HepG2 (cell line): ENCODE results near the gene PGM2. TPM values are rescaled to one million over a fixed set of nuclear protein-coding genes. Genes with fewer than 3 reads are reported as not detected.

Experiments
- ELF4 ChIP-seq: sonication (generic); formaldehyde crosslinking; IDR thresholded peaks from 2 replicates; pipeline ENCODE4 v1.5.0; 2020; ENCODE audit warnings: missing genetic modification reagents, mild to moderate bottlenecking, moderate library complexity, borderline replicate concordance
- HOXA3 ChIP-seq: sonication (generic); formaldehyde crosslinking; IDR thresholded peaks from 2 replicates; pipeline ENCODE4 v1.5.0; 2020; ENCODE audit warnings: missing genetic modification reagents
- KDM4B ChIP-seq: sonication (generic); formaldehyde crosslinking; IDR thresholded peaks from 2 replicates; pipeline ENCODE4 v1.4.0; 2020; ENCODE audit warnings: missing genetic modification reagents
- PHF21A ChIP-seq: sonication (generic); formaldehyde crosslinking; IDR thresholded peaks from 2 replicates; pipeline ENCODE4 v1.5.0; 2020; ENCODE audit warnings: mild to moderate bottlenecking, missing genetic modification reagents
- ZKSCAN5 ChIP-seq: sonication (generic); formaldehyde crosslinking; IDR thresholded peaks from 2 replicates; pipeline ENCODE4 v1.5.1; 2020; ENCODE audit warnings: mild to moderate bottlenecking, missing genetic modification reagents
- ZNF513 ChIP-seq: sonication (generic); formaldehyde crosslinking; conservative IDR thresholded peaks from 2 replicates; pipeline ENCODE4 v1.5.0; 2020; ENCODE audit warnings: missing genetic modification reagents
- ZNF550 ChIP-seq: sonication (generic); formaldehyde crosslinking; IDR thresholded peaks from 2 replicates; pipeline ENCODE4 v1.4.0; 2020; ENCODE audit warnings: mild to moderate bottlenecking, missing genetic modification reagents, borderline replicate concordance
- ZSCAN22 ChIP-seq: sonication (generic); formaldehyde crosslinking; IDR thresholded peaks from 2 replicates; pipeline ENCODE4 v1.4.0; 2020; ENCODE audit warnings: mild to moderate bottlenecking, missing genetic modification reagents
- polyA plus RNA-seq, 8 experiments: library from polyadenylated mRNA; depleted of rRNA in 3 of 8; stranded (reverse) in 7 of 8; unstranded in 1 of 8; fragments of >200 nt; fragmentation: Illumina TruSeq in 4 of 8; extraction: Trizol in 4 of 8; gene quantifications; 2 replicates each; pipeline versions ENCODE4 v1.2.1 to v1.2.3, GENCODE V29; 2011 to 2016; ENCODE audit warnings: low read depth in 4 of 8, missing spikeins in 1 of 8, mixed read lengths in 1 of 8; ENCODE audit not compliant: insufficient read depth in 1 of 8
- total RNA-seq, 5 experiments: library from RNA; depleted of rRNA; stranded (reverse); fragments of >200 nt; fragmentation: Illumina TruSeq; extraction: Trizol; gene quantifications; 2 replicates each; pipeline ENCODE4 v1.2.3, GENCODE V29; 2016; ENCODE audit warnings: low read depth in 1 of 5
- TF ChIP-seq, protein P1 (sequence below): sonication (generic); formaldehyde crosslinking; IDR thresholded peaks from 2 replicates; pipeline ENCODE4 v1.4.0; 2020; ENCODE audit warnings: missing genetic modification reagents
- TF ChIP-seq, protein P2 (sequence below): sonication (generic); formaldehyde crosslinking; IDR thresholded peaks from 2 replicates; pipeline ENCODE4 v1.4.0; 2020; ENCODE audit warnings: mild to moderate bottlenecking, low read depth, missing genetic modification reagents
- TF ChIP-seq, protein P3 (sequence below), 2 experiments: fragments of 450-650 bp in 1 of 2; sonication (generic) in 1 of 2; formaldehyde crosslinking in 1 of 2; IDR thresholded peaks; 2 replicates each; pipeline versions ENCODE4 v1.6.1 to v1.8.0; 2016 to 2022; ENCODE audit warnings: antibody characterized with exemption in 1 of 2, mild to moderate bottlenecking in 1 of 2, missing genetic modification reagents in 1 of 2

Gene PGM2
- total and polyA plus RNA-seq, 2 of the 13 experiments (the other 11 are each of a cell fraction or from before 2014, with no cell fraction given) = 14.6 to 36.9 TPM

DNA sequence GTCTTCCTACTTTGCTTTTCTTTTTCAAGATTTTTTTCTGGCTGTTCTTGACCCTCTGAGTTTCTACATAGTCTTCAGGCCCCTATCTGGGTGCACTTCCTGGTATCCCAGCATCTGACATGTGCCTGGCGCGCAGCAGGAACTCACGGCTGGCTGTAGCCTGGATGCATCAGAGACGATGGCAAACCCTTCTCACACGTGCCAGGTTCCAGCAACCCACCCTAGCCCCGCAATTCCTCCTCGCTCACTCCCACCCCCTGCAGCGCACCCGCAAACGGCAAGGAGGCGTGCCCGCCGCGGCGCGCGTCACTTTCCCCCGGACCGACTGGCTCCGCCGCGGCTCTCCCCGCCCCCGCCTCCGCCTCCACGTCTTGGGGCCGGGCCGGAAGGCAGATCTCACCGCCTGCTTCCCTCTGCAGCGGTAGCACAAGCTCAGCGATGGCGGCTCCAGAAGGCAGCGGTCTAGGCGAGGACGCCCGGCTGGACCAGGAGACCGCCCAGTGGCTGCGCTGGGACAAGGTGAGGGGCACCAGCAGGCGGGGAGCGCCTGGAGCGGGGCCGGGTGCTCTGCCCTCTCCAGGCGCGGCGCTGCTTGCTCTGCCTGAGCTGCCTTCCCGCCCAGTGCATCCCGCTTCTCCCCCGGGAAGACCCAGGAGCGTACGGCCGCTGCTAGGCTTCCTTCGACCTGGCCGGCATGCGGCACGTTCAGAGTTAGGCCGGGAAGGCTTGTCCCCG, at the start of gene PGM2 (continued):
- TF ChIP-seq, protein P1, sequence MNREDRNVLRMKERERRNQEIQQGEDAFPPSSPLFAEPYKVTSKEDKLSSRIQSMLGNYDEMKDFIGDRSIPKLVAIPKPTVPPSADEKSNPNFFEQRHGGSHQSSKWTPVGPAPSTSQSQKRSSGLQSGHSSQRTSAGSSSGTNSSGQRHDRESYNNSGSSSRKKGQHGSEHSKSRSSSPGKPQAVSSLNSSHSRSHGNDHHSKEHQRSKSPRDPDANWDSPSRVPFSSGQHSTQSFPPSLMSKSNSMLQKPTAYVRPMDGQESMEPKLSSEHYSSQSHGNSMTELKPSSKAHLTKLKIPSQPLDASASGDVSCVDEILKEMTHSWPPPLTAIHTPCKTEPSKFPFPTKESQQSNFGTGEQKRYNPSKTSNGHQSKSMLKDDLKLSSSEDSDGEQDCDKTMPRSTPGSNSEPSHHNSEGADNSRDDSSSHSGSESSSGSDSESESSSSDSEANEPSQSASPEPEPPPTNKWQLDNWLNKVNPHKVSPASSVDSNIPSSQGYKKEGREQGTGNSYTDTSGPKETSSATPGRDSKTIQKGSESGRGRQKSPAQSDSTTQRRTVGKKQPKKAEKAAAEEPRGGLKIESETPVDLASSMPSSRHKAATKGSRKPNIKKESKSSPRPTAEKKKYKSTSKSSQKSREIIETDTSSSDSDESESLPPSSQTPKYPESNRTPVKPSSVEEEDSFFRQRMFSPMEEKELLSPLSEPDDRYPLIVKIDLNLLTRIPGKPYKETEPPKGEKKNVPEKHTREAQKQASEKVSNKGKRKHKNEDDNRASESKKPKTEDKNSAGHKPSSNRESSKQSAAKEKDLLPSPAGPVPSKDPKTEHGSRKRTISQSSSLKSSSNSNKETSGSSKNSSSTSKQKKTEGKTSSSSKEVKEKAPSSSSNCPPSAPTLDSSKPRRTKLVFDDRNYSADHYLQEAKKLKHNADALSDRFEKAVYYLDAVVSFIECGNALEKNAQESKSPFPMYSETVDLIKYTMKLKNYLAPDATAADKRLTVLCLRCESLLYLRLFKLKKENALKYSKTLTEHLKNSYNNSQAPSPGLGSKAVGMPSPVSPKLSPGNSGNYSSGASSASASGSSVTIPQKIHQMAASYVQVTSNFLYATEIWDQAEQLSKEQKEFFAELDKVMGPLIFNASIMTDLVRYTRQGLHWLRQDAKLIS (CRISPR knock-in tag) = no peak
- TF ChIP-seq ZKSCAN5 (CRISPR knock-in tag) = no peak
- TF ChIP-seq ZNF513 (CRISPR knock-in tag) = no peak
- 0 out of 2 replicates have a peak, but pooled peaks have one; percentile 90 for TF ChIP-seq ZNF550 (CRISPR knock-in tag)
- 0 out of 2 replicates have a peak, but pooled peaks have one; percentile 42 for TF ChIP-seq ELF4
- peak; percentile 79 for TF ChIP-seq ZSCAN22 (CRISPR knock-in tag)
- peak; percentile 63; the same call in 1 of the 2 replicates for TF ChIP-seq KDM4B (CRISPR knock-in tag)
- TF ChIP-seq, protein P2, sequence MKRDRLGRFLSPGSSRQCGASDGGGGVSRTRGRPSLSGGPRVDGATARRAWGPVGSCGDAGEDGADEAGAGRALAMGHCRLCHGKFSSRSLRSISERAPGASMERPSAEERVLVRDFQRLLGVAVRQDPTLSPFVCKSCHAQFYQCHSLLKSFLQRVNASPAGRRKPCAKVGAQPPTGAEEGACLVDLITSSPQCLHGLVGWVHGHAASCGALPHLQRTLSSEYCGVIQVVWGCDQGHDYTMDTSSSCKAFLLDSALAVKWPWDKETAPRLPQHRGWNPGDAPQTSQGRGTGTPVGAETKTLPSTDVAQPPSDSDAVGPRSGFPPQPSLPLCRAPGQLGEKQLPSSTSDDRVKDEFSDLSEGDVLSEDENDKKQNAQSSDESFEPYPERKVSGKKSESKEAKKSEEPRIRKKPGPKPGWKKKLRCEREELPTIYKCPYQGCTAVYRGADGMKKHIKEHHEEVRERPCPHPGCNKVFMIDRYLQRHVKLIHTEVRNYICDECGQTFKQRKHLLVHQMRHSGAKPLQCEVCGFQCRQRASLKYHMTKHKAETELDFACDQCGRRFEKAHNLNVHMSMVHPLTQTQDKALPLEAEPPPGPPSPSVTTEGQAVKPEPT (CRISPR knock-in tag) = peak; percentile 56; the same call in 1 of the 2 replicates
- TF ChIP-seq HOXA3 (CRISPR knock-in tag) = peak; percentile 76; the same call in 1 of the 2 replicates
- peak; percentile 64 for TF ChIP-seq PHF21A (CRISPR knock-in tag)
- TF ChIP-seq, protein P3, sequence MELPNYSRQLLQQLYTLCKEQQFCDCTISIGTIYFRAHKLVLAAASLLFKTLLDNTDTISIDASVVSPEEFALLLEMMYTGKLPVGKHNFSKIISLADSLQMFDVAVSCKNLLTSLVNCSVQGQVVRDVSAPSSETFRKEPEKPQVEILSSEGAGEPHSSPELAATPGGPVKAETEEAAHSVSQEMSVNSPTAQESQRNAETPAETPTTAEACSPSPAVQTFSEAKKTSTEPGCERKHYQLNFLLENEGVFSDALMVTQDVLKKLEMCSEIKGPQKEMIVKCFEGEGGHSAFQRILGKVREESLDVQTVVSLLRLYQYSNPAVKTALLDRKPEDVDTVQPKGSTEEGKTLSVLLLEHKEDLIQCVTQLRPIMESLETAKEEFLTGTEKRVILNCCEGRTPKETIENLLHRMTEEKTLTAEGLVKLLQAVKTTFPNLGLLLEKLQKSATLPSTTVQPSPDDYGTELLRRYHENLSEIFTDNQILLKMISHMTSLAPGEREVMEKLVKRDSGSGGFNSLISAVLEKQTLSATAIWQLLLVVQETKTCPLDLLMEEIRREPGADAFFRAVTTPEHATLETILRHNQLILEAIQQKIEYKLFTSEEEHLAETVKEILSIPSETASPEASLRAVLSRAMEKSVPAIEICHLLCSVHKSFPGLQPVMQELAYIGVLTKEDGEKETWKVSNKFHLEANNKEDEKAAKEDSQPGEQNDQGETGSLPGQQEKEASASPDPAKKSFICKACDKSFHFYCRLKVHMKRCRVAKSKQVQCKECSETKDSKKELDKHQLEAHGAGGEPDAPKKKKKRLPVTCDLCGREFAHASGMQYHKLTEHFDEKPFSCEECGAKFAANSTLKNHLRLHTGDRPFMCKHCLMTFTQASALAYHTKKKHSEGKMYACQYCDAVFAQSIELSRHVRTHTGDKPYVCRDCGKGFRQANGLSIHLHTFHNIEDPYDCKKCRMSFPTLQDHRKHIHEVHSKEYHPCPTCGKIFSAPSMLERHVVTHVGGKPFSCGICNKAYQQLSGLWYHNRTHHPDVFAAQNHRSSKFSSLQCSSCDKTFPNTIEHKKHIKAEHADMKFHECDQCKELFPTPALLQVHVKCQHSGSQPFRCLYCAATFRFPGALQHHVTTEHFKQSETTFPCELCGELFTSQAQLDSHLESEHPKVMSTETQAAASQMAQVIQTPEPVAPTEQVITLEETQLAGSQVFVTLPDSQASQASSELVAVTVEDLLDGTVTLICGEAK (IDR thresholded peaks at IDR 0.05) = no peak
- TF ChIP-seq, protein P3 (CRISPR knock-in tag; IDR thresholded peaks at IDR 0.05) = no peak
